Measurements from ENCODE around the gene TMEM8B. TPM values are rescaled to one million over a fixed set of nuclear protein-coding genes. Genes with fewer than 3 reads are reported as not detected.

The TMEM8B gene
- total and polyA plus RNA-seq, 9 of the 15 experiments (the other 6 are each of a cell fraction or from before 2014, with no cell fraction given) = 0.01 to 2.2 (median 1.1) TPM

- TF ChIP-seq TOE1 (IDR thresholded peaks at IDR 0.05; ENCODE audit: borderline replicate concordance) (no peak), TOE1 (CRISPR knock-in tag; IDR thresholded peaks at IDR 0.05; ENCODE audit: borderline replicate concordance, low read depth) (no peak), PHF20 (IDR thresholded peaks at IDR 0.05; ENCODE audit: partially characterized antibody) (peak; percentile 36), MLX (CRISPR knock-in tag; conservative IDR thresholded peaks at IDR 0.05) (no peak), ZNF146 (CRISPR knock-in tag; IDR thresholded peaks at IDR 0.05; ENCODE audit: unreplicated experiment) (no peak), NCOA4 (IDR thresholded peaks at IDR 0.05; ENCODE audit: partially characterized antibody) (no peak), MAFG (tag; conservative IDR thresholded peaks at IDR 0.05) (no peak), HCFC1 (IDR thresholded peaks at IDR 0.05; ENCODE audit: low read depth, low read length) (peak; percentile 89), NELFE (IDR thresholded peaks at IDR 0.05; ENCODE audit: insufficient read depth, insufficient read length) (no peak), MTA2 (IDR thresholded peaks at IDR 0.05; ENCODE audit: low read depth) (no peak), NCOA2 (IDR thresholded peaks at IDR 0.05; ENCODE audit: partially characterized antibody in 2 of 2) (no peak), MAX (CRISPR knock-in tag; IDR thresholded peaks at IDR 0.05) (peak; percentile 32; the same call in 1 of the 2 replicates), ETV6 (IDR thresholded peaks at IDR 0.05; ENCODE audit: borderline replicate concordance in 1 of 2, low read depth in 2 of 2, low read length in 1 of 2) (no peak), ETV6 (CRISPR knock-in tag; IDR thresholded peaks at IDR 0.05; ENCODE audit: borderline replicate concordance) (no peak), HMG20A (CRISPR knock-in tag; conservative IDR thresholded peaks at IDR 0.05) (no peak), FOXJ3 (CRISPR knock-in tag; IDR thresholded peaks at IDR 0.05) (no peak), POLR2G (IDR thresholded peaks at IDR 0.05; ENCODE audit: low read depth, low read length) (peak; percentile 59), TSC22D4 (tag; IDR thresholded peaks at IDR 0.05) (no peak), RBM17 (IDR thresholded peaks at IDR 0.05; ENCODE audit: borderline replicate concordance, low read depth, low read length) (no peak), CBFB (CRISPR knock-in tag; IDR thresholded peaks at IDR 0.05) (no peak), NFIC (IDR thresholded peaks at IDR 0.05) (no peak), ZC3H8 (IDR thresholded peaks at IDR 0.05) (no peak), KAT8 (IDR thresholded peaks at IDR 0.05; ENCODE audit: low read depth) (no peak), ETS2 (tag; IDR thresholded peaks at IDR 0.05; ENCODE audit: borderline replicate concordance, poor library complexity, severe bottlenecking) (no peak), SPI1 (IDR thresholded peaks at IDR 0.05; ENCODE audit: borderline replicate concordance, low read depth, low read length) (no peak), THRA (IDR thresholded peaks at IDR 0.05) (no peak), NRF1 (conservative IDR thresholded peaks at IDR 0.05 in 1 of 2, IDR thresholded peaks at IDR 0.05 in 1 of 2) (peak; percentile 92 to 94), SRF (CRISPR knock-in tag; IDR thresholded peaks at IDR 0.05) (no peak), DNMT1 (IDR thresholded peaks at IDR 0.05) (no peak), GABPA (tag; conservative IDR thresholded peaks at IDR 0.05; ENCODE audit: low read depth) (peak; percentile 98)
Measured at GRCh38 chr9:35812025-35812602, 16.9 kb upstream of the TMEM8B start, which contains the start of gene SPAG8 (continued).
